Large intestine (tissue), 3 donors: ENCODE data around the gene AGAP1. TPM values are rescaled to one million over a fixed set of nuclear protein-coding genes. Genes with fewer than 3 reads are reported as not detected.

Source experiments
- DNase-seq, 2 donors: peaks; one replicate each; pipeline versions ENCODE4 v3.0.0 to v3.0.0-alpha.2; 2013
- H3K27ac ChIP-seq: one replicate; pipeline ENCODE4 v1.5.1; 2013; ENCODE audit warnings: low read length
- H3K27me3 ChIP-seq: 2 replicates; pipeline ENCODE4 v1.6.1; 2013; ENCODE audit warnings: low read length; ENCODE audit not compliant: control insufficient read depth, insufficient read depth
- H3K36me3 ChIP-seq: 2 replicates; pipeline ENCODE4 v1.6.1; 2013; ENCODE audit warnings: low read length; ENCODE audit not compliant: control insufficient read depth, insufficient read depth
- H3K4me1 ChIP-seq: one replicate; pipeline ENCODE4 v1.6.1; 2013; ENCODE audit warnings: low read length; ENCODE audit not compliant: control insufficient read depth, insufficient read depth
- H3K4me3 ChIP-seq: one replicate; pipeline ENCODE4 v1.5.1; 2013; ENCODE audit warnings: low read length
- H3K9me3 ChIP-seq: one replicate; pipeline ENCODE4 v1.6.1; 2013; ENCODE audit warnings: mild to moderate bottlenecking, low read depth, low read length, moderate library complexity; ENCODE audit not compliant: control insufficient read depth
- WGBS: methylation state at CpG from one replicate; pipeline ENCODE4 v1.1.5; 2013; ENCODE audit warnings: low lambda C conversion rate; ENCODE audit not compliant: insufficient coverage; 5-methylcytosine and 5-hydroxymethylcytosine counted together
- polyA plus RNA-seq: library from polyadenylated mRNA; unstranded; fragments of 120-200 nt; gene quantifications from one replicate; pipeline ENCODE4 v1.2.1, GENCODE V29; 2013

AGAP1 gene
- polyA plus RNA-seq, 1 donor: 18.0 TPM

GRCh38 chr2:236034974-236035373, 541.1 kb downstream of the AGAP1 start:
- no CpG with 5 or more reads among the region's 8 CpGs for WGBS
- Histone ChIP-seq H3K27me3 (no peaks in the 10 kb centered on the region), H3K36me3 (peaks cover 13% of the 10 kb centered on the region), H3K4me3 (no peak overlapping the region), H3K27ac (no peak overlapping the region), H3K4me1 (no peaks in the 10 kb centered on the region), H3K9me3 (no peaks in the 10 kb centered on the region)
- no peak for DNase-seq

GRCh38 chr2:236036045-236036444, 542.2 kb downstream of the AGAP1 start:
- Histone ChIP-seq H3K4me1 (no peaks in the 10 kb centered on the region), H3K36me3 (peaks cover 19% of the 10 kb centered on the region), H3K9me3 (no peaks in the 10 kb centered on the region), H3K4me3 (no peak overlapping the region), H3K27me3 (no peaks in the 10 kb centered on the region), H3K27ac (no peak overlapping the region)
- no CpG with 5 or more reads among the region's 16 CpGs for whole genome bisulfite sequencing
- no peak for DNase-seq

- no CpG with 5 or more reads among the region's 7 CpGs for WGBS
- Histone ChIP-seq H3K4me3 (no peak overlapping the region), H3K27ac (no peak overlapping the region), H3K27me3 (no peaks in the 10 kb centered on the region), H3K4me1 (no peaks in the 10 kb centered on the region), H3K9me3 (no peaks in the 10 kb centered on the region), H3K36me3 (peaks cover 34% of the 10 kb centered on the region)
- no peak for DNase-seq
These were observed 544.3 kb downstream of the AGAP1 start for GRCh38 chr2:236038096-236038495.

- 80% methylated on average over 2 of the region's 21 CpGs for WGBS
- Histone ChIP-seq H3K27ac (no peak overlapping the region), H3K36me3 (peaks cover 42% of the 10 kb centered on the region)
These were observed 546.9 kb downstream of the AGAP1 start for GRCh38 chr2:236040600-236041328.

GRCh38 chr2:236041616-236042015, 547.8 kb downstream of the AGAP1 start:
- Histone ChIP-seq H3K9me3 (no peaks in the 10 kb centered on the region), H3K27ac (no peak overlapping the region)
- no CpG with 5 or more reads among the region's 8 CpGs for WGBS

More at GRCh38 chr2:236040600-236041328, 546.9 kb downstream of the AGAP1 start:
- no peaks in the 10 kb centered on the region for H3K4me1 ChIP-seq
- no peaks in the 10 kb centered on the region for H3K9me3 ChIP-seq
- H3K27me3 ChIP-seq: no peaks in the 10 kb centered on the region
- DNase-seq: no peak
- H3K4me3 ChIP-seq: no peak overlapping the region

GRCh38 chr2:236042087-236042486, 548.2 kb downstream of the AGAP1 start:
- Histone ChIP-seq H3K27me3 (no peaks in the 10 kb centered on the region), H3K36me3 (peaks cover 37% of the 10 kb centered on the region), H3K9me3 (no peaks in the 10 kb centered on the region), H3K4me1 (no peaks in the 10 kb centered on the region), H3K4me3 (no peak overlapping the region), H3K27ac (no peak overlapping the region)
- no peak for DNase-seq
- 100% methylated on average over 1 of the region's 6 CpGs for WGBS

More at GRCh38 chr2:236041616-236042015, 547.8 kb downstream of the AGAP1 start:
- Histone ChIP-seq H3K4me1 (no peaks in the 10 kb centered on the region), H3K4me3 (no peak overlapping the region), H3K36me3 (peaks cover 40% of the 10 kb centered on the region), H3K27me3 (no peaks in the 10 kb centered on the region)
- no peak for DNase-seq

- H3K4me1 ChIP-seq: no peaks in the 10 kb centered on the region
- H3K4me3 ChIP-seq: no peak overlapping the region
- DNase-seq: no peak
- WGBS: no CpG with 5 or more reads among the region's 6 CpGs
- H3K36me3 ChIP-seq: peaks cover 42% of the 10 kb centered on the region
- H3K27me3 ChIP-seq: no peaks in the 10 kb centered on the region
- no peak overlapping the region for H3K27ac ChIP-seq
- no peaks in the 10 kb centered on the region for H3K9me3 ChIP-seq
These were observed 550.3 kb downstream of the AGAP1 start for GRCh38 chr2:236044191-236044590.

GRCh38 chr2:236045251-236046235, 551.7 kb downstream of the AGAP1 start:
- Histone ChIP-seq H3K27me3 (no peaks in the 10 kb centered on the region), H3K27ac (no peak overlapping the region), H3K4me3 (no peak overlapping the region), H3K4me1 (no peaks in the 10 kb centered on the region), H3K36me3 (peaks cover 47% of the 10 kb centered on the region), H3K9me3 (no peaks in the 10 kb centered on the region)
- no peak for DNase-seq
- WGBS: no CpG with 5 or more reads among the region's 26 CpGs

- DNase-seq: no peak
- H3K27me3 ChIP-seq: no peaks in the 10 kb centered on the region
- H3K9me3 ChIP-seq: no peaks in the 10 kb centered on the region
- H3K27ac ChIP-seq: no peak overlapping the region
- peaks cover 45% of the 10 kb centered on the region for H3K36me3 ChIP-seq
- H3K4me1 ChIP-seq: no peaks in the 10 kb centered on the region
- WGBS: 80% methylated on average over 1 of the region's 3 CpGs
- no peak overlapping the region for H3K4me3 ChIP-seq
These were observed 552.9 kb downstream of the AGAP1 start for GRCh38 chr2:236046715-236047114.

GRCh38 chr2:236047176-236047575, 553.3 kb downstream of the AGAP1 start:
- no peaks in the 10 kb centered on the region for H3K9me3 ChIP-seq
- no peak overlapping the region for H3K4me3 ChIP-seq
- H3K27me3 ChIP-seq: no peaks in the 10 kb centered on the region
- no peak overlapping the region for H3K27ac ChIP-seq
- WGBS: 100% methylated on average over 2 of the region's 10 CpGs
- DNase-seq: no peak
- H3K36me3 ChIP-seq: peaks cover 42% of the 10 kb centered on the region
- H3K4me1 ChIP-seq: no peaks in the 10 kb centered on the region
